GM12878 (cell line): ENCODE measurements around the gene CARS2. TPM values are rescaled to one million over a fixed set of nuclear protein-coding genes. Genes with fewer than 3 reads are reported as not detected.

Source experiments
- ASH2L ChIP-seq: fragments of 300-600, 200-600 bp; sonication (generic); IDR thresholded peaks from 2 replicates; pipeline ENCODE4 v1.6.1; 2017; ENCODE audit warnings: low read depth, mild to moderate bottlenecking, borderline replicate concordance
- CHD1 ChIP-seq: IDR thresholded peaks from 2 replicates; pipeline ENCODE4 v1.6.1; 2012; ENCODE audit warnings: low read depth, low read length, improper control_type of control experiment
- CHD2 ChIP-seq: IDR thresholded peaks from 2 replicates; pipeline ENCODE4 v1.6.1; 2011; ENCODE audit warnings: low read depth, low read length, improper control_type of control experiment, borderline replicate concordance
- CHD4 ChIP-seq: fragments of 200-600 bp; sonication (generic); IDR thresholded peaks from 2 replicates; pipeline ENCODE4 v1.6.1; 2016; ENCODE audit warnings: mild to moderate bottlenecking
- EP300 ChIP-seq, 2 experiments: fragments of 150-350 bp in 1 of 2; IDR thresholded peaks; 2 replicates each; pipeline ENCODE4 v1.6.1; 2011 to 2012; ENCODE audit warnings: low read depth in 2 of 2, low read length in 2 of 2, borderline replicate concordance in 1 of 2, improper control_type of control experiment in 1 of 2, inconsistent platforms in 1 of 2; ENCODE audit not compliant: control insufficient read depth in 1 of 2
- HDAC2 ChIP-seq: fragments of 200-600 bp; sonication (generic); IDR thresholded peaks from 2 replicates; pipeline ENCODE4 v1.6.1; 2017
- JUND ChIP-seq: IDR thresholded peaks from 2 replicates; pipeline ENCODE4 v1.6.1; 2012; ENCODE audit warnings: low read depth, mild to moderate bottlenecking, low read length, improper control_type of control experiment, moderate library complexity
- LARP7 ChIP-seq: fragments of 450-650 bp; IDR thresholded peaks from 2 replicates; pipeline ENCODE4 v1.6.1; 2017; ENCODE audit warnings: mild to moderate bottlenecking
- RELA ChIP-seq: fragments of 450-650 bp; IDR thresholded peaks from 2 replicates; pipeline ENCODE4 v1.8.0; 2014; ENCODE audit warnings: borderline replicate concordance; ENCODE audit not compliant: partially characterized antibody
- RUNX3 ChIP-seq: IDR thresholded peaks from 2 replicates; pipeline ENCODE4 v1.6.1; 2012; ENCODE audit warnings: low read length, inconsistent platforms
- SIN3A ChIP-seq: IDR thresholded peaks from 2 replicates; pipeline ENCODE4 v1.6.1; 2012; ENCODE audit warnings: low read depth, low read length, improper control_type of control experiment
- SIX5 ChIP-seq: IDR thresholded peaks from 2 replicates; pipeline ENCODE4 v1.6.1; 2011; ENCODE audit warnings: mild to moderate bottlenecking, low read depth, low read length, moderate library complexity; ENCODE audit not compliant: severe bottlenecking
- SMAD5 ChIP-seq: IDR thresholded peaks from 2 replicates; pipeline ENCODE4 v1.6.1; 2016; ENCODE audit warnings: antibody characterized with exemption, low read depth
- STAT1 ChIP-seq: fragments of 450-650 bp; conservative IDR thresholded peaks from 2 replicates; pipeline ENCODE4 v1.6.1; 2014; ENCODE audit warnings: antibody characterized with exemption, mild to moderate bottlenecking
- TARDBP ChIP-seq: IDR thresholded peaks from 2 replicates; pipeline ENCODE4 v1.6.1; 2016; ENCODE audit warnings: borderline replicate concordance
- ZNF384 ChIP-seq: IDR thresholded peaks from 2 replicates; pipeline ENCODE4 v1.6.1; 2012; ENCODE audit warnings: low read depth, mild to moderate bottlenecking, low read length, improper control_type of control experiment, borderline replicate concordance
- polyA plus RNA-seq, 11 experiments: library from polyadenylated mRNA; depleted of rRNA in 4 of 11; unstranded in 6 of 11; stranded (reverse) in 5 of 11; fragments of >200 nt; fragmentation: Nextera tagmentation in 4 of 11; fragmentation: Illumina TruSeq in 1 of 11; extraction: Ambion mirVana in 4 of 11; extraction: Trizol in 1 of 11; gene quantifications; 1 replicate in 1 of 11; 2 replicates in 10 of 11; pipeline versions ENCODE4 v1.2.1 to v1.2.3, GENCODE V29; 2011 to 2016; ENCODE audit warnings: inconsistent platforms in 2 of 11, missing spikeins in 2 of 11, low read depth in 1 of 11
- total RNA-seq, 4 experiments: library from RNA; depleted of rRNA in 3 of 4; stranded (reverse); fragments of >200 nt in 3 of 4; fragmentation: Illumina TruSeq in 1 of 4; extraction: Trizol in 1 of 4; gene quantifications; 2 replicates each; pipeline versions ENCODE4 v1.2.1 to v1.2.3, GENCODE V29; 2013 to 2021
- TF ChIP-seq, protein P1 (sequence below): IDR thresholded peaks from 2 replicates; pipeline ENCODE4 v1.6.1; 2011; ENCODE audit warnings: borderline replicate concordance, low read depth, mild to moderate bottlenecking, moderate library complexity, mixed read lengths, low read length; ENCODE audit not compliant: insufficient read depth; ENCODE audit errors: extremely low read length
- TF ChIP-seq, protein P2 (sequence below): fragments of 450-650 bp; IDR thresholded peaks from 2 replicates; pipeline ENCODE4 v1.6.1; 2016; ENCODE audit warnings: mild to moderate bottlenecking, moderate library complexity, borderline replicate concordance
- TF ChIP-seq, protein P3 (sequence below): fragments of 450-650 bp; formaldehyde crosslinking; IDR thresholded peaks from 2 replicates; pipeline ENCODE4 v1.4.0; 2020; ENCODE audit warnings: mild to moderate bottlenecking, moderate library complexity
- TF ChIP-seq, protein P4 (sequence below): fragments of 450-650 bp; IDR thresholded peaks from 2 replicates; pipeline ENCODE4 v1.6.1; 2016; ENCODE audit warnings: mild to moderate bottlenecking

Gene CARS2
- total and polyA plus RNA-seq, 10 of the 15 experiments (the other 5 are each of a cell fraction or from before 2014, with no cell fraction given) = 4.2 to 101 (median 61.5) TPM

DNA sequence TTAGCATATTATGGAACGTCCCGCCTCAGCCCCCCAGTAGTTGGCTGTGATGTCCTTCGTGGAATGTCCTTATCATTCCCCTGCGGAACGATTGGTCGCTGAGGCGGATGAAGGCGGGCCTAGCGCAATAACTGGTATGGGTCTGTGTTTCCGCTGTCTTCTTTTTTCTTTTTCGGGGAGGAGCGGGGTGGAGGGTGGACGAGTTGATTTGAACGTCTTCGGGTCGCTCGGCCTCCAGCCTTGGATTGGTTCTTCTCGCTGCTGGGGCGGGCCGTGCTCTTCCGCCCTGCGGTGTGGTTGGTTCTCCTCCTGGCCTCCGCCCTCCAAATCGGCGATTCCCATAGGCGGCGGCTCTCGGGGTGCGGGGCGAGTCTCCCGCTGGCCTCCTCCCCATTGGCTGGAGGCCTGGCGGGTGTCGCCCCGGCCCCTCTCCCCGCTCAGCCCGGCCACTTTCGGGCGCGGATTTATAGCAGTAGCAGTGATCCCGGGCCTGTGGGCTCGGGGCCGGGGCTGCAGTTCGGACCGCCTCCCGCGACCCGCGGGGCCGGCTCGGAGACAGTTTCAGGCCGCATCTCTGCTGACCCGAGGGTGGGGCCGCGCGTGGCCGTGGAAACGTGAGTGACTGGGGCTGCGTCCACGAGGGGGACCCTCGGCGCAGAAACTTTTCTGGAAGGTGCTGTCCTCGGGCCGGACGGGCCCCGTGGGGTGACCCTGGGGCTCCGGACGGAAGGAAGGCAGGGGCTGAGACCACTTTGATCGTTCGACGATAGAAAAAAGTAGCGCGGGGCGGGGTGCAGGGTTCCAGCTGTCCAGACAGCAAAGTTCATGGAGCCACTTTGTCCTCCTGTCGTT is 9.7 kb upstream of the CARS2 start (continued):
- TF ChIP-seq, protein P1, sequence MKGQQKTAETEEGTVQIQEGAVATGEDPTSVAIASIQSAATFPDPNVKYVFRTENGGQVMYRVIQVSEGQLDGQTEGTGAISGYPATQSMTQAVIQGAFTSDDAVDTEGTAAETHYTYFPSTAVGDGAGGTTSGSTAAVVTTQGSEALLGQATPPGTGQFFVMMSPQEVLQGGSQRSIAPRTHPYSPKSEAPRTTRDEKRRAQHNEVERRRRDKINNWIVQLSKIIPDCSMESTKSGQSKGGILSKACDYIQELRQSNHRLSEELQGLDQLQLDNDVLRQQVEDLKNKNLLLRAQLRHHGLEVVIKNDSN = no peak
- TF ChIP-seq, protein P2, sequence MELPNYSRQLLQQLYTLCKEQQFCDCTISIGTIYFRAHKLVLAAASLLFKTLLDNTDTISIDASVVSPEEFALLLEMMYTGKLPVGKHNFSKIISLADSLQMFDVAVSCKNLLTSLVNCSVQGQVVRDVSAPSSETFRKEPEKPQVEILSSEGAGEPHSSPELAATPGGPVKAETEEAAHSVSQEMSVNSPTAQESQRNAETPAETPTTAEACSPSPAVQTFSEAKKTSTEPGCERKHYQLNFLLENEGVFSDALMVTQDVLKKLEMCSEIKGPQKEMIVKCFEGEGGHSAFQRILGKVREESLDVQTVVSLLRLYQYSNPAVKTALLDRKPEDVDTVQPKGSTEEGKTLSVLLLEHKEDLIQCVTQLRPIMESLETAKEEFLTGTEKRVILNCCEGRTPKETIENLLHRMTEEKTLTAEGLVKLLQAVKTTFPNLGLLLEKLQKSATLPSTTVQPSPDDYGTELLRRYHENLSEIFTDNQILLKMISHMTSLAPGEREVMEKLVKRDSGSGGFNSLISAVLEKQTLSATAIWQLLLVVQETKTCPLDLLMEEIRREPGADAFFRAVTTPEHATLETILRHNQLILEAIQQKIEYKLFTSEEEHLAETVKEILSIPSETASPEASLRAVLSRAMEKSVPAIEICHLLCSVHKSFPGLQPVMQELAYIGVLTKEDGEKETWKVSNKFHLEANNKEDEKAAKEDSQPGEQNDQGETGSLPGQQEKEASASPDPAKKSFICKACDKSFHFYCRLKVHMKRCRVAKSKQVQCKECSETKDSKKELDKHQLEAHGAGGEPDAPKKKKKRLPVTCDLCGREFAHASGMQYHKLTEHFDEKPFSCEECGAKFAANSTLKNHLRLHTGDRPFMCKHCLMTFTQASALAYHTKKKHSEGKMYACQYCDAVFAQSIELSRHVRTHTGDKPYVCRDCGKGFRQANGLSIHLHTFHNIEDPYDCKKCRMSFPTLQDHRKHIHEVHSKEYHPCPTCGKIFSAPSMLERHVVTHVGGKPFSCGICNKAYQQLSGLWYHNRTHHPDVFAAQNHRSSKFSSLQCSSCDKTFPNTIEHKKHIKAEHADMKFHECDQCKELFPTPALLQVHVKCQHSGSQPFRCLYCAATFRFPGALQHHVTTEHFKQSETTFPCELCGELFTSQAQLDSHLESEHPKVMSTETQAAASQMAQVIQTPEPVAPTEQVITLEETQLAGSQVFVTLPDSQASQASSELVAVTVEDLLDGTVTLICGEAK = peak; percentile 74; the same call in 1 of the 2 replicates
- TF ChIP-seq, protein P3, sequence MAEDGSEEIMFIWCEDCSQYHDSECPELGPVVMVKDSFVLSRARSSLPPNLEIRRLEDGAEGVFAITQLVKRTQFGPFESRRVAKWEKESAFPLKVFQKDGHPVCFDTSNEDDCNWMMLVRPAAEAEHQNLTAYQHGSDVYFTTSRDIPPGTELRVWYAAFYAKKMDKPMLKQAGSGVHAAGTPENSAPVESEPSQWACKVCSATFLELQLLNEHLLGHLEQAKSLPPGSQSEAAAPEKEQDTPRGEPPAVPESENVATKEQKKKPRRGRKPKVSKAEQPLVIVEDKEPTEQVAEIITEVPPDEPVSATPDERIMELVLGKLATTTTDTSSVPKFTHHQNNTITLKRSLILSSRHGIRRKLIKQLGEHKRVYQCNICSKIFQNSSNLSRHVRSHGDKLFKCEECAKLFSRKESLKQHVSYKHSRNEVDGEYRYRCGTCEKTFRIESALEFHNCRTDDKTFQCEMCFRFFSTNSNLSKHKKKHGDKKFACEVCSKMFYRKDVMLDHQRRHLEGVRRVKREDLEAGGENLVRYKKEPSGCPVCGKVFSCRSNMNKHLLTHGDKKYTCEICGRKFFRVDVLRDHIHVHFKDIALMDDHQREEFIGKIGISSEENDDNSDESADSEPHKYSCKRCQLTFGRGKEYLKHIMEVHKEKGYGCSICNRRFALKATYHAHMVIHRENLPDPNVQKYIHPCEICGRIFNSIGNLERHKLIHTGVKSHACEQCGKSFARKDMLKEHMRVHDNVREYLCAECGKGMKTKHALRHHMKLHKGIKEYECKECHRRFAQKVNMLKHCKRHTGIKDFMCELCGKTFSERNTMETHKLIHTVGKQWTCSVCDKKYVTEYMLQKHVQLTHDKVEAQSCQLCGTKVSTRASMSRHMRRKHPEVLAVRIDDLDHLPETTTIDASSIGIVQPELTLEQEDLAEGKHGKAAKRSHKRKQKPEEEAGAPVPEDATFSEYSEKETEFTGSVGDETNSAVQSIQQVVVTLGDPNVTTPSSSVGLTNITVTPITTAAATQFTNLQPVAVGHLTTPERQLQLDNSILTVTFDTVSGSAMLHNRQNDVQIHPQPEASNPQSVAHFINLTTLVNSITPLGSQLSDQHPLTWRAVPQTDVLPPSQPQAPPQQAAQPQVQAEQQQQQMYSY (CRISPR knock-in tag) = no peak
- TF ChIP-seq, protein P4, sequence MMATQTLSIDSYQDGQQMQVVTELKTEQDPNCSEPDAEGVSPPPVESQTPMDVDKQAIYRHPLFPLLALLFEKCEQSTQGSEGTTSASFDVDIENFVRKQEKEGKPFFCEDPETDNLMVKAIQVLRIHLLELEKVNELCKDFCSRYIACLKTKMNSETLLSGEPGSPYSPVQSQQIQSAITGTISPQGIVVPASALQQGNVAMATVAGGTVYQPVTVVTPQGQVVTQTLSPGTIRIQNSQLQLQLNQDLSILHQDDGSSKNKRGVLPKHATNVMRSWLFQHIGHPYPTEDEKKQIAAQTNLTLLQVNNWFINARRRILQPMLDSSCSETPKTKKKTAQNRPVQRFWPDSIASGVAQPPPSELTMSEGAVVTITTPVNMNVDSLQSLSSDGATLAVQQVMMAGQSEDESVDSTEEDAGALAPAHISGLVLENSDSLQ = peak; percentile 97
- TF ChIP-seq SIN3A = peak; percentile 17; the same call in 1 of the 2 replicates
- TF ChIP-seq CHD2 = peak; percentile 96
- no peak for TF ChIP-seq HDAC2
- no peak for TF ChIP-seq EP300 (IDR thresholded peaks at IDR 0.05; ENCODE audit: borderline replicate concordance in 1 of 2, control insufficient read depth in 1 of 2, low read depth in 2 of 2, low read length in 2 of 2)
- no peak for TF ChIP-seq TARDBP
- no peak for TF ChIP-seq ASH2L
- no peak for TF ChIP-seq SIX5
- peak; percentile 77; the same call in 1 of the 2 replicates for TF ChIP-seq LARP7
- TF ChIP-seq CHD4 = no peak
- no peak for TF ChIP-seq JUND
- TF ChIP-seq SMAD5 = no peak; the same call in 1 of the 2 replicates
- TF ChIP-seq RUNX3 = no peak
- no peak for TF ChIP-seq CHD1
- no peak for TF ChIP-seq RELA
- no peak; the same call in 1 of the 2 replicates for TF ChIP-seq STAT1
- TF ChIP-seq ZNF384 = peak; percentile 59; the same call in 1 of the 2 replicates
